ENCODE data around the gene CDYL2. TPM values are rescaled to one million over a fixed set of nuclear protein-coding genes. Genes with fewer than 3 reads are reported as not detected.
A peak's percentile ranks its signal among the peaks of the same experiment; 100 is the strongest.

The CDYL2 gene
- total and polyA plus RNA-seq, 2 donors (not counting 3 experiments of a cell fraction or from before 2014, with no cell fraction given) = 7.1 to 71.3 TPM

DNA sequence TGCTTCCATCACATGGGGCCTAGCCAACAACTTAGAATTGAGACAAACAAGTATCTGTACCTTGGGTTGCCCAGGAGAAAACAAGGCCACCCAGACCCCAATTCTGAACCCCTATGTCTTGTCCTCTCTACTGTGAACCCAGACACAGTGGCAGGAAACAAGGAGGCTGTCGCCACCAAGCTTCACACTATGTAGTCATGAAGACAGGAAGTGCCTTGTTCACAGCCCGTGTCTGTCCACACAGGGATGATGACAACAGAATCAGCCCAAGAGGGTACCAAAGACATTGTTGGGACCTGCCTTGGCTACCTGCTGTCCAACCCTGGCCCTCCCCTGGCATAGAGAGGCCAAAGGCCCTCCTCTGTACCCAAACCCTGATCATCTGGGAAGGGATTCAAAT is 84.8 kb downstream of the CDYL2 start:
- intact Hi-C loops (cut with micrococcal nuclease) = loop anchor here (2.0 kb wide), 1 partner anchor 87 kb away; no protein-coding TSS in a partner anchor

More for the DNA sequence above, 84.8 kb downstream of the CDYL2 start:
- H3K27ac ChIP-seq (ENCODE audit: insufficient read depth, low read depth, low read length) = no peak overlapping the region
- DNase-seq (ENCODE audit: low read depth, low spot score) = no peak
- no peak overlapping the region for H3K9ac ChIP-seq (replicated peaks; ENCODE audit: extremely low read depth, insufficient read depth, low read length)
- H3K9me1 ChIP-seq (replicated peaks; ENCODE audit: control insufficient read depth, extremely low read depth, insufficient read depth, low read length) = no peaks in the 10 kb centered on the region
- peaks cover 8% of the 10 kb centered on the region for H4K20me1 ChIP-seq (replicated peaks; ENCODE audit: control insufficient read depth, extremely low read depth, insufficient read depth, low read length)
- no peak overlapping the region for H3K4me2 ChIP-seq (ENCODE audit: insufficient read depth, low read length)
- CTCF ChIA-PET = no interaction called here
- POLR2A ChIA-PET = no interaction called here
- TF ChIP-seq GATA2 (IDR thresholded peaks at IDR 0.05; ENCODE audit: insufficient read depth, insufficient read length, low read depth, low read length) = no peak
- TF ChIP-seq, protein P1, sequence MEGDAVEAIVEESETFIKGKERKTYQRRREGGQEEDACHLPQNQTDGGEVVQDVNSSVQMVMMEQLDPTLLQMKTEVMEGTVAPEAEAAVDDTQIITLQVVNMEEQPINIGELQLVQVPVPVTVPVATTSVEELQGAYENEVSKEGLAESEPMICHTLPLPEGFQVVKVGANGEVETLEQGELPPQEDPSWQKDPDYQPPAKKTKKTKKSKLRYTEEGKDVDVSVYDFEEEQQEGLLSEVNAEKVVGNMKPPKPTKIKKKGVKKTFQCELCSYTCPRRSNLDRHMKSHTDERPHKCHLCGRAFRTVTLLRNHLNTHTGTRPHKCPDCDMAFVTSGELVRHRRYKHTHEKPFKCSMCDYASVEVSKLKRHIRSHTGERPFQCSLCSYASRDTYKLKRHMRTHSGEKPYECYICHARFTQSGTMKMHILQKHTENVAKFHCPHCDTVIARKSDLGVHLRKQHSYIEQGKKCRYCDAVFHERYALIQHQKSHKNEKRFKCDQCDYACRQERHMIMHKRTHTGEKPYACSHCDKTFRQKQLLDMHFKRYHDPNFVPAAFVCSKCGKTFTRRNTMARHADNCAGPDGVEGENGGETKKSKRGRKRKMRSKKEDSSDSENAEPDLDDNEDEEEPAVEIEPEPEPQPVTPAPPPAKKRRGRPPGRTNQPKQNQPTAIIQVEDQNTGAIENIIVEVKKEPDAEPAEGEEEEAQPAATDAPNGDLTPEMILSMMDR (IDR thresholded peaks at IDR 0.05; ENCODE audit: extremely low read depth in 1 of 2, insufficient read depth in 1 of 2, low read depth in 1 of 2, low read length in 2 of 2) = no peak
- no peak for TF ChIP-seq JUN (IDR thresholded peaks at IDR 0.05; ENCODE audit: borderline replicate concordance, insufficient read depth, insufficient read length, low read depth)
- no peak for TF ChIP-seq POLR2AphosphoS5 (IDR thresholded peaks at IDR 0.05; ENCODE audit: insufficient read depth, low read depth, low read length)
- no peak for TF ChIP-seq FOS (IDR thresholded peaks at IDR 0.05; ENCODE audit: borderline replicate concordance, insufficient read depth, low read length)
- no peak for TF ChIP-seq MYC (IDR thresholded peaks at IDR 0.05; ENCODE audit: low read depth, low read length)
- TF ChIP-seq, protein P2, sequence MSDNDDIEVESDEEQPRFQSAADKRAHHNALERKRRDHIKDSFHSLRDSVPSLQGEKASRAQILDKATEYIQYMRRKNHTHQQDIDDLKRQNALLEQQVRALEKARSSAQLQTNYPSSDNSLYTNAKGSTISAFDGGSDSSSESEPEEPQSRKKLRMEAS (IDR thresholded peaks at IDR 0.05; ENCODE audit: insufficient read depth, insufficient read length) = no peak
- peaks cover 32% of the 10 kb centered on the region for H3K4me1 ChIP-seq (ENCODE audit: control insufficient read depth, extremely low read depth, insufficient read depth, low read length)
- H3K36me3 ChIP-seq (ENCODE audit: control insufficient read depth in 2 of 2, extremely low read depth in 1 of 2, insufficient read depth in 2 of 2, low read length in 2 of 2) = no peaks in the 10 kb centered on the region
- FAIRE-seq = peak; percentile 53
- no TSS peak for BruUV-seq (replicated peaks)
- H3K4me3 ChIP-seq (replicated peaks in 1 of 3; ENCODE audit: insufficient read depth in 1 of 3, low read depth in 1 of 3, low read length in 3 of 3) = no peak overlapping the region
- H3K9me3 ChIP-seq (replicated peaks; ENCODE audit: control insufficient read depth, insufficient read depth, low read length) = no peaks in the 10 kb centered on the region
- no peak overlapping the region for H2AFZ ChIP-seq (ENCODE audit: low read depth, low read length)
- dilution Hi-C loops (cut with MboI; ENCODE audit: extremely low pct_ligation_motif_present, low sequenced_read_pairs) = no loop called here
- no peaks in the 10 kb centered on the region for H3K27me3 ChIP-seq (ENCODE audit: control insufficient read depth in 2 of 2, insufficient read depth in 2 of 2, low read length in 2 of 2)
- peaks cover 93% of the 10 kb centered on the region for H3K79me2 ChIP-seq (ENCODE audit: control insufficient read depth, insufficient read depth, low read length)
